GM12873 (cell line): Measurements from ENCODE around the gene CCDC40.

Source experiments
- CTCF ChIP-seq: IDR thresholded peaks from 2 replicates; pipeline ENCODE4 v1.5.1; 2012; ENCODE audit warnings: low read depth, mild to moderate bottlenecking, moderate library complexity, low read length, control low read depth; ENCODE audit not compliant: insufficient read depth; ENCODE audit errors: missing control alignments

Gene CCDC40

GRCh38 chr17:80095844-80096475, 59.5 kb downstream of the CCDC40 start:
- TF ChIP-seq CTCF, result no peak

GRCh38 chr17:80096561-80097021, 60.1 kb downstream of the CCDC40 start:
- no peak for TF ChIP-seq CTCF

- TF ChIP-seq CTCF, result no peak
Measured at GRCh38 chr17:80097127-80097621, 60.7 kb downstream of the CCDC40 start.

GRCh38 chr17:80097844-80098691, 61.6 kb downstream of the CCDC40 start:
- no peak for TF ChIP-seq CTCF

GRCh38 chr17:80099291-80100034, 63.0 kb downstream of the CCDC40 start:
- no peak for TF ChIP-seq CTCF

- TF ChIP-seq CTCF, result no peak
Measured at GRCh38 chr17:80100035-80100323, 63.5 kb downstream of the CCDC40 start.
